NCI-H345 treated with DMSO at 0.1 percent for 48 hours (cell line): ENCODE results near the gene BRD4.

Experiments
- DNase-seq: peaks from one replicate; lab custom pipeline; 2025; ENCODE audit not compliant: unreplicated experiment; lab: John Stamatoyannopoulos, UW

The BRD4 gene

GRCh38 chr19:15234431-15235130, 97.8 kb downstream of the BRD4 start:
- DNase-seq, result no peak

DNA sequence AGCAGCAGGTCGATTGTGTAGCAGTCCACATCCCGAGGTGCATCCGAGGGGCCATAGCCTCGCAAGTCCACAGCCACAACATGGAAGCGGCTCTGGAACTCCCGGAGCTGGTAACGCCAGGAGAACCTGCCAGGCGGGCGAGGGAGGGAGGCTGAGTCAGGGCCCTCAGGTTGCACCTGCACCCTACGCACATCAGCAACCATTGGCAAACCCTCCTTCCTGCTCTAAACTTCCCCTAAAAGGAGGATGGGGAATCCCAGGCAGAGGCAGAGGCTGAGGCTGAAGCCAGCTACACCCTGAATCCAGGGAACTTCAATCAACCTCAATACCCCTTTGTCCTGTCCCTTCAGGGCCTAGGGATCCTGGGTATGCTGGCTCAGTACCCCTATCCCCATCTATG, 101.1 kb downstream of the BRD4 start:
- no peak for DNase-seq

GRCh38 chr19:15227261-15227660, 105.1 kb downstream of the BRD4 start:
- no peak for DNase-seq

GRCh38 chr19:15225760-15226159, 106.6 kb downstream of the BRD4 start:
- no peak for DNase-seq

DNA sequence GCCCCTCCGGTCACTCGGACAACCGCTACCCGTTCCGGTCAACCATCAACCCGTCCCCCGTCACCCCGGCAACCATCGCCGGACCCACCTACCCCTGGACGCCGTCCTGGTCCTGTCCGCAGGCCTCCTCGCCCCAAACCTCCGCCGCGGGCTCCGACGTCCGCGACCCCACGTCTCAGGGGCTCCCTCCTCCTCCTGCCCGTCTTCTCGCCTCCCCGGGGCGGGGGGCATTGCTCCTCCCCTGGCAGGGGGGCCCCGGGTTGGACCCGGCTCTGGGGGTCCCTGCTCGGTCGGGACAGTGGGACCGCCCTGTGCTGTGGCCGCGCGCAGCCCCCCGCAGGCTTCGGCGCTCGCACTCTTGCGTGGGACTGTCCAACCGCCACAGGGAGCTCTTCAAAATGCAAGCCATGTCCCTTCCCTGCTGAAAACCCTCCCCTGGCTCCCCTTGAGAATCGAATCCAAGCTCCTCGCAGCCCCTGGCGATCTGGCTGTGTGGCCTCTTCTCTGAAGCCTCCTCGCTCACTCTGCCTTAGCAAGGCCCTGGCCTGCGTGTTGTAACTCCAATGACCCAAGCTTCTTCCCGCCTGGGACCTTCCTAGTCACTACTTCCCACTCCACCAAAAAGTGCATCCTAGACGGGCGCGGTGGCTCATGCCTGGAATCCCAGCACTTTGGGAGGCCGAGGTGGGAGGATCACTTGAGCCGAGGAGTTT, 108.5 kb downstream of the BRD4 start:
- no peak for DNase-seq

DNA sequence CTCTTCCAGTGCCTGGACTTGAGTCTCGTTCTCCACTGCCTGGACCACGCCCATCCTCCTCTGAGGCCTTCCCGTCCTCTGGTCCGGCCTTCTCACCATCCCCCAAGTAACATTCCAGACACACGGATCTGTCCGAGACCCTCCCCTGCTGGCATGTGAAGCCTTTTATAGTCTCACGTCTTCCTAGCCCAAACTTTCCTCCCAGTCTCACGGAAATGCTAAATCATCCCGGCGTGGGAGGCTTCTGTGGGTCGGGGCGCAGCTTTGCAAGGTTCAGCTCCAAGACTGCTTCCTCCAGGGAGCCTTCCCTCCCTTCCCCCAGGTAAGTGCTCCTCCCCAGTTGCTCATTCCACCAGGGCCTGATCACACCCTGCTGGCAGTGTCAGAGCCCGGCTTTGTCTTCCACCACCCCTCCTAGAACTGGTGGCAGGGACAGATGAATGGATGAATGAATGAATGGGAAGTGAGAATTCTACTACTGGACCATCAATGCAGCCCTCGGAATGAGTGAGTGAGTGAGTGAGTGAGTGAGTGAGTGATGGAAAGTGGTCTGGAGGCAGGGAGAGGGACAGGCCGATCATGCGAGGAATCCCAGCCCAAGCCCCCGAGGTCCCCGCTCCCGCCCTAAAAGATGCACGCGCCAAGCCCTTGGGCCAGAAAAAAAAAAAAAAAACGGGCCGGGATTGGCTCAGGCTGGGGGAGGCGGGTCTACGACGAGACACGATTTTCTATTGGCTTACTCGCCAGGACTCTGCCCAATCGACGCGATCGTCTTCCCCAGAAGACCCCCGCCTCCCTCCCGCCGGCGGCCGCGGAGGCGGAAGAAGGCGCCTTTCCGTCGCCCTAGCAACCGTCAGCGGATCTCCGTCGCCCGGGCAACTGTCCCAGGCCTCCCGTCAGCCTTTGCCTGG, 109.3 kb downstream of the BRD4 start:
- DNase-seq, result peak; percentile 61

GRCh38 chr19:15220833-15221232, 111.5 kb downstream of the BRD4 start:
- DNase-seq, result no peak

DNA sequence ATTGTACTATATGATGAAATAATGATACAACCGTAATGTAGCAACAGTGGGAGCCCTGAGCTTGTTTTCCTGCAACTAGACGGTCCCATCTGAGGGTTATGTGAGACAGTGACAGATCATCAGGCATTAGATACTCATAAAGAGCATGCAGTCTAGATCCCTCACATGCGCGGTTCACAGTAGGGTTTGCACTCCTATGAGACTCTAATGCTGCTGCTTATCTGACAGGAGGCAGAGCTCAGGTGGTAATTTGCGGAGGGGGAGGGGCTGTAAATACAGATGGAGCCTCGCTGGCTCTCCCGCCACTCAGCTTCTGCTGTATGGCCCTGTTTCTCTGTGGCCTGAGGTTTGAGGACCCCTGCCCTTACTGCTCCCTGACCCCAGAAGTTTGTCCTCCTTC, 113.8 kb downstream of the BRD4 start:
- DNase-seq, result no peak

- no peak for DNase-seq
Measured at GRCh38 chr19:15216363-15216762, 116.0 kb downstream of the BRD4 start.

DNA sequence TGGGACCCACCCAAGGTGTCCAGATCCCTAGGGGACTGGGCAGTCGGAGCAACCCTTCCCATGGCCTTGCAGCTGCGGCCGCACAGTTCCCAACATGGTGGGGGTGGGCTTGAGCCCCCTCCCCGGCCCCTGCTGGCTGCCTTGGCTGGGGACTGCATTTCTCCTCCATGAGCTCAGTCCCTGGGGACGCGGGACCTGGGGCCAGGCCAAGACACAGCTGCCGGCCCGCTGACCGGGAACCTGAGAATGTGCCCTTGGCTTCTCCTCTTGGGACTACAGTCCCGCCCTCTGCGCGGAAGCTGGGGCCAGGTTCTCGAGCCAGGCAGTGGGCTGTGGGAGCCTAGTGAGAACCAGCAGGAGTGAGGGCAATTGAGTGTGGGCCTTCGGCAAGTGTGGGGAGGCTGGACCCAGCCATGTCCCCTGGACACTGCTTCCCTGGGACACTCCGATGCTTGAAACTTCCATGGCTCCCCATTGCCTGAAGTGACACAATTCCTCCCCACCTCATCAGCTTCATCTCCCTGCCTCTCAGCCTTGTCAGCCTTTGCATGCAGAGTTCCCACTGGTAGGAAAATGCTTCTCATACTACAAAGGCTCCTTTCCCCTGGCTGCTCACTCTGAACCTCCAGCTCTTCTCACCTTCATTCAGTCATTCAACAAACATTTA, 118.5 kb downstream of the BRD4 start:
- no peak for DNase-seq

- DNase-seq, result no peak
Measured at GRCh38 chr19:15212711-15213110, 119.6 kb downstream of the BRD4 start.

- no peak for DNase-seq
Measured at GRCh38 chr19:15210323-15210781, 122.0 kb downstream of the BRD4 start.

- DNase-seq, result no peak
Measured at GRCh38 chr19:15201374-15202023, 130.8 kb downstream of the BRD4 start.

DNA sequence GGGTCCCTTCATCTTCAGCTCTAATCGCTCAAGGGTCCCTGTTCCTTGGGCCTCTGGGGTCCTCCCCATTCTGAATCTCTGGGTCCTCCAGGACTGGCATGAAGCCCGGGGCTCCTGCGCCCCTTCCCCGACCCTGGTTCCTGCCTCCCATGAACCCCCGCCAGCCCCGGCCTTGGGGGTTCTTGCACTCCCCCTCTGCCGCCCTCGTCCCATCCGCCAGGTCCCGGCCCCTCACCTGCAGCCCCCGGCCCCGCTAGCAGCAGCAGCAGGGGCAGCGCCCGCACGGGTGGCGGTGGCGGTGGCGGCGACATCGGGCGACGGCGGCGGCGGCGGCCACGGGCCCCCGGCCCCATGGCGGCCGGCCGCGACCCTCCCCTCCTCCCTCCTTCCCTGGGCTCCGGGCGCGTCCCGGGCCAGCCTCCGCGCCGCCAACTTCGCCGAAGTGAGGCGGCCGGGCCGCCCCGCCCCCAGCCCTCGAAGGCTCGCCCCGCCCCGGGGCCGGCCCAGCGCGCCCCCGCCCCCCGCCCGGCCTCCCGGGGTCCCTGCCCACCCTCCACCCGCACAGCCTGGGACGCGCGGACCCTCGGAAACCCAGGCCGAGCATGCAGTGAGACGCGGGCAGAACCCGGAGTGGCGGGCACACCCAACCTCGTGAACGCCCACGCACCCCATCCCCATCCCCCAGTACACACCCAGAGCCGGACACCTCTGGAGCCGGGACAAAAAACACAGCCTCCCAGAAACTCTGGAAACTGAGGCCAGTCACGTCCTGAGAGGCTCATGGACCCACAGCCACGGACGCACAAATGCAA, 131.6 kb downstream of the BRD4 start, which contains the start of gene NOTCH3:
TSS of gene NOTCH3 (minus strand) at position 443 of the 812 bp plus-strand sequence. CDS start at position 353, 90 bp downstream.
- no peak for DNase-seq

DNA sequence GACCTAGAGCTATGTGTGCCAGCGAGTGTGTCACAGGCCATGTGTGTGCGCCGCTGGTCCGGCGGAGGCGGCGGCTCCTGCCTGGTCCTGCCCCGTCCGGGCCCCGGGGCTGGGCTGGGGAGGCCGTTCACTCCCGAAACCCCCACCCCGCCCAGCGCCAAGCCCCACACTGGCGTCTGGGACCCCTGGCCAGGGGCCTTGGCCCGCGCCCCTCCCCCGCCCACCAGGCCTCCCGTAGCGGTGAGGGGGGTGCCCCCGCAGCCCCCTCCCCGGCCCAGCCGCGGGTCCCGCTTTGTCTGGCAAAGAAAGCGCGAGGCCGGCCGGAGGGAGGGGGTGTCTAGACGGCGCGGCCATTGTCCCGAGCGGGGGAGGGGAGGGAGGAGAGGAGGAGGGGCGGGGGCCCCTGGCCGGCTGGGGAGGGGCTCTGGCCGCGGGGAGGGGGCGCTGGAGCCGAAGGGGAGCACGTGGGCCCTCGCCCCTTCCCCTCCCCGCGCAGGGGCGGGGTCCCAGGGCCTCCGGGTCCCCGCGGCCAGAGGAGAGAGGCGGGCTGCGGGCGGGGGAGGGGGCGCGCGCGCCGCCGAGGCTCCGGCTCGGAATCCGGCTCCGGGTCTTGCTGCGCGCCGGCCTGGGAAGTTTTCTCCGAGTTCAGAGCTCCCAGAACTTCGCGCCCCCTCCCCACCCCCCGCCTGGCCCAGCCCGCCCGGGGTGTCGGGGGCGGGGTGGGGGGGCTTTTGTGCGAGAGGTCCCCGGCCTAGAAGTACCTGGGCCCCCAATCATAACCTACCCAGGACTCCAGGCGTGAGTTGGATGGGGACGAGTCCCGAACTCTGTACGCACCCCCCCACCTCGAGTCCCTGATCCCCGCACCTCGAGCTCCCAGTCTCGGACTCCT, 132.4 kb downstream of the BRD4 start:
- DNase-seq, result no peak

- DNase-seq, result no peak
Measured at GRCh38 chr19:15198951-15199660, 133.2 kb downstream of the BRD4 start.

DNA sequence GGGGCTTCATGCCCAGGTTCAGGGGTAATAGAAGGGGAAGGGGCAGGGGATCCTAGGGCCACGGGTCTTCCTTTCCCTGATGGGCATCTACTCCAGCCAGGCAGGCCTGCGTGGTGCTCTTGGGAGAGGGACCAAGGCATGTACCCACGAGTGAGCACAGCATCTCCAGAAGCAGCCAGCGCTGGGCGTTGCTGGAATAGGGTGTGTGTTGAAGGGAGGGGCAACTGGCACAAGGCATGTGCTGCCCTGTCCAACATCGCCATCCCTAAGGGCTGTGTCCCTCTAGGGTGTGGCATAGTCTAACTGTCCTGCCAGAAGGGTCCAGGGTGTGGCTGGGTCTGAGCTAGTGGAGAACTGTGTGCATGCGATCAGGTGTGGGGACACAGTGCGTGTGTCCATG, 134.4 kb downstream of the BRD4 start:
- no peak for DNase-seq
